HG03280 (cell line): ENCODE data around the gene AHRR.
A peak's percentile ranks its signal among the peaks of the same experiment; 100 is the strongest.

Experiments
- ATAC-seq: cut with Tn5 transposase; IDR thresholded peaks from one replicate; pipeline ENCODE4 v1.9.1; 2021; ENCODE audit warnings: mild to moderate bottlenecking, moderate library complexity; ENCODE audit not compliant: unreplicated experiment

AHRR gene

DNA sequence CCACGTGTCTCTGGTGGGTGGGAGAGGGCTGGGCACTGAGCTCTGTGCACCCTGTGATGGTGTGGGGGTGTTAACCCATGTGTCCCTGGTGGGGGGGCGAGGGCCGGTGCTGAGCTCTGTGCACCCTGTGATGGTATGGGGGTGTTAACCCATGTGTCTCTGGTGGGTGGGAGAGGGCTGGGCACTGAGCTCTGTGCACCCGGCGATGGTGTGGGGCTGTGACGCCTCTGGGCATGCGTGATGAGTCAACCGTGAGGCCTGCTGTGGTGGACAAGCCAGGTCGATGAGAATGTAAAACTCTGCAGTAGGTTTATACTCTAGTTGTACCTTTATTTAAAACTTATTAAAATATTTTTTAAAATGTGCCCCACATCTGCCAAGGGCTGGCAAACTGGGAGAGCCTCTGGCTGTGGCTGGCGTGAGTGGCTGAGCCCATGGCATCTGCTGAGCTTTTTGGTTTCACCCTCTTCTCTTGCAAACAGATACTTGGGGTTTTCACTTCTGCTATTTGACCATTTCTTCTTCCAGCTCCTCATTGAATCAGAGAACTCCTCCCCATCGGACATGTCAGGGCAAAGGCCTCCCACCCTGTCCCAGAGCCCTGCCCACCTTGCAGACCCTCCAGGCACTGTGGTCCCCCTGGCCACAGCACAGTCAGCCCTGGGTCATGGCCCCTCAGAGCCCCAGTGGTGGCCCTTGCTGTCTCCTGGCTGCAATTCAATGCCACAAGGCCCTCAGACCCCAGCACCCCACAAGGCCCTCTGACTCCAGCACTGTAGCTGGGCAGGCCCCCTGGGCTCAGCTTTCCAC is 103.0 kb downstream of the AHRR start:
- peak; percentile 92 for ATAC-seq

DNA sequence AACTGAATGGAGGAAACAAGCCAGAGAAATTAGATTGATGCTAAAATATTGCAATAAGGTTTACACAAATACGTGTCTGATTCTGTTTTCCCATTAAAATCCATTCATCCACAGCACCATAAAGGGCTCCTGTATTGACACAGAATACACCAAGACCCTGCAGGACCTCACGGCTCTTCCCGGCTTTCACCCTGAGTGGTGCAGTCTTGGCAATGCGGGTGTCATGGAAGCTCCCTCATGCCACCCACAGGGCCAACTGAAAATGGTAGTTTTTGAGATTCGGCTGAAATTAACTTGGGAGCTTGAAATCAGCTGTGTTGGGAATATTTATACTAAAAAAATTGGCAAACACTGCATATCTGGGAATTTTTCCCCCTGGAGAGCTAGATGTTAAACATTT is 104.2 kb downstream of the AHRR start:
- no peak for ATAC-seq

DNA sequence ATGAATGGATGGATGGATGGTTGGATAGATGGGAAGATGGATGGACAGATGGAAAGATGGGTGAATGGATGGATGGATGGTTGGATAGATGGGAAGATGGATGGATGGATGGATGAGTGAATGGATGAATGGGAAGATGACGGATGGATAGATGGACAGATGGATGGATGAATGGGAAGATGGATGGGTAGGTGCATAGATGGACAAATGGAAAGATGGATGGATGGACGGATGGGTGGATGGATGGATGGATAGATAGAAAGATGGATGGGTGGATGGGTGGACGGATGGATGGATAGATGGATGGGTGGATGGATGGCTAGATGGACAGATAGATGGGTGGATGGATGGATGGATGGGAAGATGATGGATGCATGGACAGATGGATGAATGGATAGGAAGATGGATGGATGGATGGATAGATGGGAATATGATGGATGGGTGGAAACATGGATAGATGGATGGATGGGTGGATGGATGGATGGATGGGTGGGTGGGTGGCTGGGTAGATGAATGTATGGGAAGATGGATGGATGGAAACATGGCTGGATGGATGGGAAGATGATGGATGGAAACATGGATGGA is 105.0 kb downstream of the AHRR start:
- no peak for ATAC-seq

DNA sequence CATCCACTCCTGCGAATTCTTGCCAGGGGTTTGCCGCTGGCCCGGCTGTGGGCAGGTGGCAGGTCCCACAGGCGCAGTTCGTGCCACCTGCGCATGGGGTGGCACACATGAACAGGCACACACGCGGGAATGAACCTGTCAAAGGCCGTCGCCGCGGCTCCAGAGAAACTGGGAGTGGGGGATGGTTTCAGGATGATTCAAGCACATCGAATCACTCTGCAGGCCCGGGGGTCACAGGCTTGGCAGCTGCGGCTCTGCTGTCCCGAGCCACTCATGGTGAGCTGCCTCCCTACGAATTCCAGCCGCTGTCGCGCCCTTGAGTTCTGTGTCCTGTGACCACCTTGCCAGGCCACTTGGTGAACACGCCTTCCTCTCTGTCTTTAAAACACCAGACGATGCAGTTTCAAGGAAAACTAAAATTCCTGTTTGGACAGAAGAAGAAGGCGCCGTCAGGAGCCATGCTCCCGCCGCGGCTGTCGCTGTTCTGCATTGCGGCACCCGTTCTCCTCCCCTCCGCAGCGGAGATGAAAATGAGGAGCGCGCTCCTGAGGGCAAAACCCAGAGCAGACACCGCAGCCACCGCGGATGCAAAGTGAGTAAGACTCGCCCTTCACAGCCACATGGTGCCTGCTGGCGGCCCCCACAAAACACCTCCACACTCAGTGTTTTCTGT is 106.0 kb downstream of the AHRR start:
- ATAC-seq: no peak

DNA sequence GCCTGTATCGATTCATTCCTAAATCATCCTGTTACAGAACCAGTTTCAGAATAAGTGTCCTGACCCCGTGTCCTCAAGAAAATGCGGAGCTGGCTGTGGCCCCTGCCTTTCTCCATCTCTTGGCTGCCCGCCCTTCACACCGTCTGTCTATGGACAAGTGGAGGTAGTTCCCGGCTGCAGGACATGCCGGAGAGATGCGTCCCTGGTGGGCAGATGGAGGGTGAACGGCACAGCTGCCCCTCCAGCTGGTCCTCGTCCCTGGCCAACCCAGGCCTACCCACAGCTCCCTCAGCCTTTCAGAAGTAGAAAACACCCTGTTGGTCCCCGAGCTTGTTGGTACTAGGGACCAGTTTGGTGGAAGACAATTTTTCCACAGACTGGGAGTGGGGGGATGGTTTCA is 106.7 kb downstream of the AHRR start:
- ATAC-seq: no peak

DNA sequence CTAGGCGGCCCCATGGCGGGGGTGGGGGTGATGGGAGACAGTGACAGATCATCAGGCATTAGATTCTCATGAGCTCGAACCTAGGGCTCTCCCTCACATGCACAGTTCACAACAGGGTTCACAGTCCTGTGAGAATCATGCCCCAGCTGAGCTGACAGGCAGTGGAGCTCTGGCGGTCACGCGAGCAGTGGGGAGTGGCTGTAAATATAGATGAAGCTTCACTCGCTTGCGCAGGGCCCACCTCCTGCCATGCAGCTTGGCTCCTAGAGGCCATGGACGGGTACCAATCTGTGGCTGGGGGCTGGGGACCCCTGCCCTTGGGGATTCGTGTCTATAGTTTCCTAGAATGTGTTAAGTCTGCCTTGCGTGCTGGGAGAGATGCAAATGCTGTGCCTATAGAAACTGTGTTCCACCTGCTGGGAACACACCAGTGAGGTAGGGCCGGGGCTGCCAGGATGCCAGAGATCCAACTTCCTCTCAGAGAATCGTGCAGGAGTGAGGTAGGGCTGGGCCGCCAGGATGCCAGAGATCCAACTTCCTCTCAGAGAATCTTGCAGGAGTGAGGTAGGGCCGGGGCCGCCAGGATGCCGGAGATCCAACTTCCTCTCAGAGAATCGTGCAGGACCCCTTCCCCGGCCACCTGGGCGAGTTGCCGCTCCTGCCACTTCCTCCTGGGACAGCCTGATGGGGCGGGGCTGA is 107.4 kb downstream of the AHRR start:
- no peak for ATAC-seq

DNA sequence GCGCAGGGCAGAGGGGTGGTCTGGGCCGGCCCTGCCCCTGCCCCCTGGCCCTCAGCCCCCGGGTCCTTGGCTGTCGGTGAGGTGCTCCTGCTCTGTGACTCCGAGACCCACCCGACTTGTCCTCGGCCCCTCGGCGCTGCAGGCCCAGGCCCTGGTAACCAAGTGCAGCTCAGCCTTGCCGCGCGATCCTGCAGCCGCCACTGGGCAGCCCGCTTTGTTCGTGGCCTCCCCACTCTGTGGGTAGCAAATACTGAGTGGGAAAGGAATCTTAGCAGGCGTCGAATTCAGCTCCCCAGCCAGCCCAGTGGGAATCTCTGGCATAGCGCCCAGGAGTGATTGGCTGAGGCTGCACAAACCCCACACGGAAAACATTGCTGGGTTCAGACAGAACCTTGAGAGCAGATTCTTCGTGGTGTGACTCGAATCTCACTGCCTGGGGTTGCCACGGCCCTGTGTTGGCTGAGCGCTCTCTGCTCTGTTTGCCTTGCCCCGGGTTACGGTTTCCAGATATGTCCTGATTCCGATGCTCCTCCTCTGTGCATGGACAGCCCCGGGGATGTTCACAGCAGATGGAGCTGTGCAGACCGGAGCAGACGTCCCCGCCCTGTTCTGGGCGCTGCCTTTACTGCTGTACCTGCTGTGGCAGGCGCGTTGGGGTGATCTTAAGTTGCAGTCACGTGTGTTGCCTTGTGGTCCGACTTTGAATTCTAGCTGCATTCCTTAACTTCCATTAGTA is 108.1 kb downstream of the AHRR start:
- ATAC-seq: no peak

DNA sequence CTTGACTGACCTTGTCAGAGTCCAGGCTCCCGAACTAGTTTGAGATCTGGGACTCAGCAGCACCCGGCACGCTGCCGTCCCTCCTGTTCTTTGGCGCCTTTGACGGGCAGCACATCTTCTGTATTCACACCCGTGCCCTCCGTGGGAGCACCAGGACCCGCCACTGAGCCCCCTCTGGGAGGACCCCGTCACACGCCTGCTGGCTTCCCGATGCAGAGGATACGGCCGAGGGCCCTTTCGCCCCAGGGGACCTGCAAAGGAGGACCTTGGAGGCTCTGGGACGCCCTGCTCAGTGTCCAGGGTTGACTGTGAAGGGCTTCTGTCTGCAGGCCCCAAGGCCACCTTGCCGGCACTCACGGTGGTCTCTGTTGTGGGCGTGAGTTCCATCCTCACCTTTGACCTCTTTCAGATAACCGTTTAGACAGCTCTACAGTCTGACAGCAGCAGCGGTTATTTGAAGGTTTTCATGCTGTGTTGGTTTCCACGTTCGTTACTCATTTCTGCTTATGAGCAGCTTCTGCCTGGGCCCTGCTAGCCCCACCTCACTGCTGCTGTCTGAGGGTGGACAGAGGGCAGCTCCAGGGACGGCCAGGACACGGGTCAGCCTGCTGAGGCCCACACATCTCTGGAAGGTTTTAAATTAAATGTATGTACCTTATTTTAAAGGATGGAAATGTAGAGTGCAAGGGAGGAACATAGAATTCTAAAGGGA is 108.9 kb downstream of the AHRR start:
- peak; percentile 7 for ATAC-seq

DNA sequence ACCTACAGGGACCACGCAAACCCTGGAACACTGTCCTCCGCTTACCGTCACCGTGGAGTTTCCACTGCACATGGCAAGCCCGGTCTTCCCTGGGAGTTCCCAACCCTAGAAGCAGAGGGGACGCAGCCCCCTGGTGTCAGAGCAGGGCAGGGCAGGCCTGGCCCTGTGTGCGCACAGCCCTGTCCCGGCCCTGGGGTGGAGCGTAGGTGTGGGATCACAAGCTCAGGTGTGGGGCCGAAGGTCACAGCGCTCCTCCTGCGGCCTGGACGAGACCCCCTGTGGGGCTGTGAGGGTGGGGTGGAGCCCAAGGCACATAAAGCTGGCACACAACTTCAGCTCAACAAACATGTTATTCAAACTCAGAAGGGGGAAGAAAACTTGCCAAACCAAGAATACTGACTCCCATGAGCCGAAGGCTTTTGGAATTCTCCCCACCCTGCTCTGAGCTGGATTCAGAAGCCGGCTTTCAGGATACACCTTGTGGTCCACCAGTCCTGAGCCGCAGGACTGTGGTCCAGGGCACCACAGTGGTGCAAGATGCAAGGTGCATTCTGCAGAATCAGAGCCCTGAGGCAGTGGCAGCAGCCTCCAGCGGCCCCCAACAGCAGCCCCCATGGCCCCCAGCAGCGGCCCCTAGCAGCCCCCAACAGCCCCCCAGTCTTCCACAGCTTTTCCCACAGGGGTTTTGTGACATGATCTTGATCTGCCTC is 109.6 kb downstream of the AHRR start:
- peak; percentile 81 for ATAC-seq

DNA sequence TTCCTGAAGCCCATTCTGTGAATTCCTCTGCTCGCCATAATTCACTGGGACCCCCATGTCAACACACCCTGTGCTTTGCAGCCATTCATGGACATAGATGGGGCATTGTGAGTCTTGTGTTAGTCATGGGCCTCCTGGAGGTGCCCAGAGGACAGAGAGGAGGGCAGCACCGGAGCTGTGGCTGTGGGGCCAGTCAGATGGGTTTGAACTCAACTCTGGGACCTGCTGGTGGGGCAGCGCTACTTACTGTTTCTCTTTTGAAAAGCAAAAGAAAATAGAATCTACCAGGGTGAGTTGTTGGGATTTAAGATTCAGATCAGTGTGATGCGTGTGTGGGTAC is 110.2 kb downstream of the AHRR start:
- ATAC-seq: no peak

DNA sequence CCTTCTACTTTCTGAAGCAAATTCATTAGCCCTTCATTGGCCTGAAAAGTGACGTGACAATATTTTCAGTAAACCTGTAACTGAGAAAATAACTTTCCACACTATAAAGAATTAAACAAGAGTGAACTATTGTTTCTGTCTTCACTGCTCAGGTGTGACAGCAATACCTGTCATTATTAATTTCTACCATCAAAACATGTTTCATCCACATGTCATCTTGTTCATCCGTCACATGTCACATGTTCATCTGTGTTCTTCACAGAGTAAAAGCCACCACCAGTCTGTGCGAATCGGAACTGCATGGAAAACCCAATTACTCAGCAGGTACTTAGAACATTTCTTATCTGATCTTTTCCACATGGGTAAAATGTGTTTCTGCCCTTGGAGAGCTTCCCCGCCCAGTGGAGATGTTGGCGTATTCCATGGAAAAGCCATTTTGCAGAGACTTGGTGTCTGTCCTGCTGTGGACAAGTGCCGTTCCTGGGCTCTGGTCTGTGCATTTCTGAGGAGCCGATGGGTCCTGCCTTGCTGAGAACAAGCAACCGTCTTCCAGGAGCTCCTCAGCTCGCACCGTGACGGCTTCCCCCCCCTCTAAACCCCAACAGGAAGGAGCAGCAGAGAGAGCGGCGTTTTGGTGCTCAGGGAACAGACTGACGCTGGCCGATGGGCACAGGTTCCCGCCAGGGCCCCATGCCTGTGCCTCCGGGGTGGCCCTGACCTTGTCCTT is 110.8 kb downstream of the AHRR start:
- ATAC-seq: no peak

DNA sequence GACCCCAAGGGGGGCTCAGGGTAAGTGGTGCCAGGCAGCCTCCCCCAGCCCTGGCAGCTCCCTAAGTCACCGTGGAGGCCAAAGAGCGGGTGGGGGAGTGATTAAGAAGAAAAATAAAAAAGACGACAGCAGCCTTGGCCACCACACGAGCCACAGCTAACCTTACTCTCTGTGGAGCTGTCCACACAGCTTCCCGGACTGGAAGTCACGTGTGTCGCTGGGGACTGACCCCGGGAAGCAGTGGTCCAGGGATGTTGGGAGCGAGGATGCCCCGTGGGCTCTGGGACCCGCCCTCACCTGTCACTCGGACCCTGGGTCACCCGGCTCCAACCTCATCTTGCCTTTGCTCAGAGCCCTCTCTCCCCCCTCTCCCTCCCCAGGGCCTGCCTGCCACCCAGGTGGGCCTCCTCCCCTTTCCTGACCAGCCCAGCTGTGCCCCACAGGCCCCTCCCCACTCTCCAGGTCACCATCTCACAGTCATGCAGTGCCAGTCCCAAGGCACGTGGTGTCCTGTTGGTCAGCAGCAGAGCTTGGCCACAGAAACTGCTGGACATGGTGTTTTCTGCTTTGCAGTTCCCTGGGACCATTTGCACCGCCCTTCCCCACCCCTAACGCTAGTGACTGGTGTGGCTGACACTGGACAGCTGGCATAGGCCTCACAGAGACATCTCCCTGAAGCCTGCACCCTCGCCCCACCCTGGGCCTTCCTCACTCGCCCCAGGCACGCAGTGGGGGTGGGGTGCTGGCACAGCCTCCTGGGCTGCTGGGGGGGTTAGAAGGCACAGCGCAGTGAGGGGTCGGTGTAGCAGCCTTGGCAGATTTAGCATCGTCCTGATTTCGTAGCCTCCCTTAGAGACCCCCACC is 111.6 kb downstream of the AHRR start:
- no peak for ATAC-seq

DNA sequence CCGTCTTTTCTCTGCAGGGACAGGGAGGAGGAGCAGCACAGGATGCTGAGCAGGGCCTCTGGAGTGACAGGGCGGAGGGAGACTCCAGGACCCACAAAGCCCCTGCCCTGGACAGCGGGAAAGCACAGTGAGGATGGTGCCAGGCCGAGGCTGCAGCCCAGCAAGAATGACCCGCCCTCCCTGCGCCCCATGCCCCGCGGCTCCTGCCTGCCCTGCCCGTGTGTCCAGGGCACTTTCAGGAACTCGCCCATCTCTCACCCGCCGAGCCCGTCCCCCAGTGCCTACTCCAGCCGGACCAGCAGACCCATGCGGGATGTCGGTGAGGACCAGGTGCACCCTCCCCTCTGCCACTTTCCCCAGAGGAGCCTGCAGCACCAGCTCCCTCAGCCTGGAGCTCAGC is 112.3 kb downstream of the AHRR start:
- ATAC-seq: no peak

DNA sequence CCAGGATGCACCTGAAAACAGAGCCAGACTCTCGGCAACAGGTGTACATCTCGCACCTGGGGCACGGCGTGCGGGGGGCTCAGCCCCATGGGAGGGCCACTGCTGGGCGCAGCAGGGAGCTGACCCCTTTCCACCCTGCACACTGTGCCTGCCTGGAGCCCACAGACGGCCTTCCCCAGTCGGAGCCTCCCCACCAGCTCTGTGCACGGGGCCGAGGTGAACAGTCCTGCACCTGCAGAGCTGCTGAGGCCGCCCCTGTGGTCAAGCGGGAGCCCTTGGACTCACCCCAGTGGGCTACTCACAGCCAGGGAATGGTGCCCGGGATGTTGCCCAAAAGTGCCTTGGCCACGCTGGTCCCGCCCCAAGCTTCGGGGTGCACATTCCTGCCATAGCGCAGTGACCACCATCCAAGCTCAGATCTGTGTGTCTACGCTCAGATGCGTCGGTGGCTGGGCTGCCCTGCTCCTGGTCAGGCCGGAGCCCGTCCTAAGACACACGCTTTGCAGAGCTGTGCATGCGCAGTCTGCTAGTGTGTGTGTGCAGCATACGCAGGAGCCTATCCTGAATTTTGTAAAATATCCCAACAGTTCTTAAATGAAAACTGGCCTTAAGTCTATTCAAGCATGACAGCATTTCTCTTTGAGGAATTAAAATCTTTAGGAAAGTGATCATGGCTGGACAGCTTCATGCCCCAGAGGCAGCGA is 113.1 kb downstream of the AHRR start:
- ATAC-seq: no peak

DNA sequence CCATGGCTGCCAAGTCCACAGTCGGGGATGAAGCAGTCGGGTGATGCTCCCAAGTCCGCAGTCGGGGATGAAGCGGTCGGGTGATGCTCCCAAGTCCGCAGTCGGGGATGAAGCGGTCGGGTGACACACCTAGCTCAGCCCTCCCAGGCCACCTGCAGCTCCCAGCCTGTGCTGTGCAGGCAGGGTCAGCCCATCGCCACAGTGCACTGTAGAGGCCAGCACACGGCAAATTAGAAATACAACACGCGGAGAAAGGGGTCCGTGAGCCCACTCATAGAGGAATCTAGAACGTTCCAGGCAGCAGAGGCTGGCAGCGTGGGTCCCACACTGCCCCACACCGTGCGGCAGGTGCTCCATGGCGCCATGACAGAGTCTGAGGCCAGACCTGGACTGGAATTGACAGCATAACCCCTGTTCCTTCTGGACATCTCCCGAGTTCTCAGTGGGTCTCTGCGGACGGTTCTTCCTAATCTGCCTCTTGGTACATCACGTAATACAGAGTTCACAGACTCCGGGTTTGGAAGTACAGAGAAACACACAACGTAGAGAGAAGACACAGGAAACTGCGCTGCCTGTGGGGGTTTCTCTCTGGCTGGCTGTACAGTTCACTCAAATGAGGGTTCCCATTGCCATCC is 113.8 kb downstream of the AHRR start:
- ATAC-seq: no peak

DNA sequence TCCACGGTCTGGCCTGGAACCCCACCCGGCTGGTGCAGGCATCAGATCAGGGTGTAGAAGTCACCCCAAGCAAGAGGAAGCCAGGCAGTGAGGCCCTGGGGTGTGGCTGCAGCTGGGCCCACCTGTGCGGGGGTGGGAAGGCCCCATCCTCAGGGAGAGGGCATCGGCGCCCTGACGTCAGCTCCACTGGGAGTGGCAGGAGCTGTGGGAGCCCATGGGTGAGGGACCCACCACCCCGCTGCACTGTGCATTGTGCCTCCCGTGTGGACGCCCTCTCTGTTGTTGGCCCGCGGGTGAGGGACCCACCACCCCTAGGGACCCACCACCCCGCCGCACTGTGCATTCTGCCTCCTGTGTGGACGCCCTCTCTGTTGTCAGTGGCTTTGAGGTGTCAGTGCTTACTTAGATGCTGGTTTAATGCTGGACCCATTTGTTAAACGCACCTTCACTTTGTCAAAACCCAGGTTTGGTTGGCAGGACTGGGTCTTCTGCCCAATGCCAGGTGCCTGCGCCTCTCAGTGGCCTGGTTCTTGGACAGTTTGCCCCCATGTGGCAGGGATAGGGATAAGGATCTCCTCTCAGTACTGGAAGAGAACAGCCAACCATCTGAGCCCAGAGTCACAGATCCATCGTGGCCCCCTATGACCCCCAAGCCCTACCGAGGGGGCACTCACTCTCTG is 114.6 kb downstream of the AHRR start:
- ATAC-seq: no peak

DNA sequence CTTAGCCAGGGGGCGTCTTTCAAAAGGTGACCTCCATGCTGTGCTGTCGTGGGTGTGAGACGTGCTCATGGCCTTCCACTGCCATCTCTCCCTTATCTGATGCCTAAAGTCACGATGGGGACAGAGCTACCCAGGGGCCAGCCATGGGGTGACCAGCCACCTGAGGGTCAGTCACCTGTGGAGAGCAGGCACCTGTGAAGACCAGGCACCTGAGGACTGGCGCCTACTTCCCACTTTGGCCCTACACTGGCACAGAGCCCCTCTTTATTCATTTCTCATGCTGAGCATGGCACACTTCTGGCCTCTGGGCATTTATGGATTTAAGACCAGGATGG is 115.1 kb downstream of the AHRR start:
- ATAC-seq: no peak
